ENCODE data around the gene GNS. TPM values are rescaled to one million over a fixed set of nuclear protein-coding genes. Genes with fewer than 3 reads are reported as not detected.
A peak's percentile ranks its signal among the peaks of the same experiment; 100 is the strongest.

GNS gene
- total RNA-seq, 1 donor from 2014 or later, result 76.7 TPM

GRCh38 chr12:64746663-64747062, 12.5 kb downstream of the GNS start:
- DNase-seq (ENCODE audit: extremely low spot score, unreplicated experiment), result no peak
- Mint-ChIP-seq H3K4me1 (ENCODE audit: unreplicated experiment) (peaks cover 6% of the 10 kb centered on the region), H3K27ac (no peak overlapping the region), H3K9me3 (no peaks in the 10 kb centered on the region), H3K36me3 (peaks cover 25% of the 10 kb centered on the region), H3K27me3 (no peaks in the 10 kb centered on the region), H3K4me3 (no peak overlapping the region)
- no peak for TF ChIP-seq CTCF (conservative IDR thresholded peaks at IDR 0.05)

- no peak for DNase-seq (ENCODE audit: extremely low spot score, unreplicated experiment)
- TF ChIP-seq CTCF (conservative IDR thresholded peaks at IDR 0.05), result no peak
- Mint-ChIP-seq H3K4me3 (no peak overlapping the region), H3K27ac (no peak overlapping the region), H3K27me3 (no peaks in the 10 kb centered on the region), H3K4me1 (ENCODE audit: unreplicated experiment) (peaks cover 6% of the 10 kb centered on the region), H3K36me3 (peaks cover 29% of the 10 kb centered on the region), H3K9me3 (no peaks in the 10 kb centered on the region)
Observed at GRCh38 chr12:64745980-64746379, 13.2 kb downstream of the GNS start.

- Mint-ChIP-seq H3K9me3 (no peaks in the 10 kb centered on the region), H3K27me3 (no peaks in the 10 kb centered on the region), H3K36me3 (peaks cover 35% of the 10 kb centered on the region), H3K4me3 (no peak overlapping the region), H3K27ac (no peak overlapping the region), H3K4me1 (ENCODE audit: unreplicated experiment) (peaks cover 6% of the 10 kb centered on the region)
- no peak for DNase-seq (ENCODE audit: extremely low spot score, unreplicated experiment)
- no peak for TF ChIP-seq CTCF (conservative IDR thresholded peaks at IDR 0.05)
Observed at GRCh38 chr12:64745259-64745807, 13.9 kb downstream of the GNS start.

- peak overlapping the region; percentile 68 for H3K27ac Mint-ChIP-seq
- no peak overlapping the region for H3K4me3 Mint-ChIP-seq
- peaks cover 39% of the 10 kb centered on the region for H3K36me3 Mint-ChIP-seq
- TF ChIP-seq CTCF (conservative IDR thresholded peaks at IDR 0.05), result no peak
- no peaks in the 10 kb centered on the region for H3K27me3 Mint-ChIP-seq
- no peaks in the 10 kb centered on the region for H3K9me3 Mint-ChIP-seq
- peaks cover 6% of the 10 kb centered on the region for H3K4me1 Mint-ChIP-seq (ENCODE audit: unreplicated experiment)
- no peak for DNase-seq (ENCODE audit: extremely low spot score, unreplicated experiment)
Observed at GRCh38 chr12:64744422-64745258, 14.6 kb downstream of the GNS start.

- H3K4me3 Mint-ChIP-seq, result no peak overlapping the region
- H3K27ac Mint-ChIP-seq, result no peak overlapping the region
- no peaks in the 10 kb centered on the region for H3K9me3 Mint-ChIP-seq
- no peak for TF ChIP-seq CTCF (conservative IDR thresholded peaks at IDR 0.05)
- peaks cover 6% of the 10 kb centered on the region for H3K4me1 Mint-ChIP-seq (ENCODE audit: unreplicated experiment)
- no peak for DNase-seq (ENCODE audit: extremely low spot score, unreplicated experiment)
- no peaks in the 10 kb centered on the region for H3K27me3 Mint-ChIP-seq
- peaks cover 42% of the 10 kb centered on the region for H3K36me3 Mint-ChIP-seq
Observed at GRCh38 chr12:64743206-64743605, 16.0 kb downstream of the GNS start.

All from type B pancreatic cell (in vitro differentiated cells).